Measurements from ENCODE around the gene NT5E.

DNA sequence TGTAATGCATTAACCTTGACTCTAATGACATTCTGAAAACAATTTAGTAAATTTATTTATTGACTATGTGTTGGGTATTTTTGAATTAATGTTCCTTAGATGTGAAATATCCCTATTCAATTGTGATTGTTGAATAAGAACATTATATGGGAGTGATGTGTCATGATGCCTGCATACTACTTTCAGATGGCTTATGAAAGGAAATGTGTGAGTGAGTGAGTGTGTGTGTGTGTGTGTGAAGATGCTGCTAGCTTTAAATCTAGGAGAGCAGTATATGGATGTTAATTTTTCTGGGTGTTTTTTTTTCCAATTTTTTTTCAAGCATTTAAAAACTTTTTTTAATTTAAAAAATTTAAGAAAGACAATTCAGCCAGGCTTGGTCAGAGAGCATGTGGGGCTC, 32.5 kb upstream of the NT5E start:
- TF ChIP-seq, protein P1, sequence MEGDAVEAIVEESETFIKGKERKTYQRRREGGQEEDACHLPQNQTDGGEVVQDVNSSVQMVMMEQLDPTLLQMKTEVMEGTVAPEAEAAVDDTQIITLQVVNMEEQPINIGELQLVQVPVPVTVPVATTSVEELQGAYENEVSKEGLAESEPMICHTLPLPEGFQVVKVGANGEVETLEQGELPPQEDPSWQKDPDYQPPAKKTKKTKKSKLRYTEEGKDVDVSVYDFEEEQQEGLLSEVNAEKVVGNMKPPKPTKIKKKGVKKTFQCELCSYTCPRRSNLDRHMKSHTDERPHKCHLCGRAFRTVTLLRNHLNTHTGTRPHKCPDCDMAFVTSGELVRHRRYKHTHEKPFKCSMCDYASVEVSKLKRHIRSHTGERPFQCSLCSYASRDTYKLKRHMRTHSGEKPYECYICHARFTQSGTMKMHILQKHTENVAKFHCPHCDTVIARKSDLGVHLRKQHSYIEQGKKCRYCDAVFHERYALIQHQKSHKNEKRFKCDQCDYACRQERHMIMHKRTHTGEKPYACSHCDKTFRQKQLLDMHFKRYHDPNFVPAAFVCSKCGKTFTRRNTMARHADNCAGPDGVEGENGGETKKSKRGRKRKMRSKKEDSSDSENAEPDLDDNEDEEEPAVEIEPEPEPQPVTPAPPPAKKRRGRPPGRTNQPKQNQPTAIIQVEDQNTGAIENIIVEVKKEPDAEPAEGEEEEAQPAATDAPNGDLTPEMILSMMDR (IDR thresholded peaks at IDR 0.05), result no peak
- TF ChIP-seq POLR2A (IDR thresholded peaks at IDR 0.05), result no peak

Data from prostate gland (tissue), 2 donors.